Body of pancreas (tissue), 4 donors: ENCODE measurements around the gene TUT1.

Experiments used
- POLR2A ChIP-seq, 3 donors: fragments of 450-650 bp; IDR thresholded peaks; one replicate each; pipeline ENCODE4 v1.6.1; 2016; ENCODE audit warnings: antibody characterized with exemption in 3 of 3, mild to moderate bottlenecking in 2 of 3
- TF ChIP-seq, protein P1 (sequence below), 7 experiments: fragments of 450-650 bp in 4 of 7; fragments of 200-600 bp in 3 of 7; sonication (generic) in 3 of 7; IDR thresholded peaks; one replicate each; pipeline ENCODE4 v1.5.1; 2016 to 2019; ENCODE audit warnings: antibody characterized with exemption in 7 of 7

DNA sequence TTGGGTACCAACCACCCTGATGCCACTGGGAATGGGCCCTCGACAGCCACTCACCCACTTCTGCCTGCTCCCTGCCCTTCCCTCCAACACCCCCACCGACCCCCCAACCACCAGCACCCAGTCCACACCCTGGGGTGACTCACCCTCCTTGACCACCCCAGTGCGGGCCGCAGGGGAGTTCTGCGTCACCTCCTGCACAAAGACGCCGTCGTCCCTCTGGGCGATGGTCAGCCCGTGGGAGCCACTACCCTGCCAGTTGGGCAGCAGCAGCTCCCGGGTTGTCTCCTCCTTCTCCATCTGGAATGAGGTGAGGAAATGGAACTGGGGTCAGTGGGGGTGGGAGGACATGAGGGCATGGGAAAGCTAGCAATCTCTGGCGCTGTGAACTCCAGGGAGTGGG lies 55.5 kb downstream of the TUT1 start:
- TF ChIP-seq, protein P1, sequence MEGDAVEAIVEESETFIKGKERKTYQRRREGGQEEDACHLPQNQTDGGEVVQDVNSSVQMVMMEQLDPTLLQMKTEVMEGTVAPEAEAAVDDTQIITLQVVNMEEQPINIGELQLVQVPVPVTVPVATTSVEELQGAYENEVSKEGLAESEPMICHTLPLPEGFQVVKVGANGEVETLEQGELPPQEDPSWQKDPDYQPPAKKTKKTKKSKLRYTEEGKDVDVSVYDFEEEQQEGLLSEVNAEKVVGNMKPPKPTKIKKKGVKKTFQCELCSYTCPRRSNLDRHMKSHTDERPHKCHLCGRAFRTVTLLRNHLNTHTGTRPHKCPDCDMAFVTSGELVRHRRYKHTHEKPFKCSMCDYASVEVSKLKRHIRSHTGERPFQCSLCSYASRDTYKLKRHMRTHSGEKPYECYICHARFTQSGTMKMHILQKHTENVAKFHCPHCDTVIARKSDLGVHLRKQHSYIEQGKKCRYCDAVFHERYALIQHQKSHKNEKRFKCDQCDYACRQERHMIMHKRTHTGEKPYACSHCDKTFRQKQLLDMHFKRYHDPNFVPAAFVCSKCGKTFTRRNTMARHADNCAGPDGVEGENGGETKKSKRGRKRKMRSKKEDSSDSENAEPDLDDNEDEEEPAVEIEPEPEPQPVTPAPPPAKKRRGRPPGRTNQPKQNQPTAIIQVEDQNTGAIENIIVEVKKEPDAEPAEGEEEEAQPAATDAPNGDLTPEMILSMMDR (IDR thresholded peaks at IDR 0.05): no peak
- TF ChIP-seq POLR2A (IDR thresholded peaks at IDR 0.05): no peak
